KBM-7 (cell line): ENCODE measurements around the gene PSRC1.

Experiments used
- DNase-seq: peaks from one replicate; pipeline ENCODE4 v3.0.0-alpha.2; 2015
- in situ Hi-C: fragments of 300-500 bp; cut with MboI; formaldehyde crosslinking; loops from 2 replicates; pipeline ENCODE4 v1.14.3; 2020; ENCODE audit warnings: low sequenced_read_pairs, low pct_unique_long_range_greater_than_20kb, mixed read lengths

The PSRC1 gene

DNA sequence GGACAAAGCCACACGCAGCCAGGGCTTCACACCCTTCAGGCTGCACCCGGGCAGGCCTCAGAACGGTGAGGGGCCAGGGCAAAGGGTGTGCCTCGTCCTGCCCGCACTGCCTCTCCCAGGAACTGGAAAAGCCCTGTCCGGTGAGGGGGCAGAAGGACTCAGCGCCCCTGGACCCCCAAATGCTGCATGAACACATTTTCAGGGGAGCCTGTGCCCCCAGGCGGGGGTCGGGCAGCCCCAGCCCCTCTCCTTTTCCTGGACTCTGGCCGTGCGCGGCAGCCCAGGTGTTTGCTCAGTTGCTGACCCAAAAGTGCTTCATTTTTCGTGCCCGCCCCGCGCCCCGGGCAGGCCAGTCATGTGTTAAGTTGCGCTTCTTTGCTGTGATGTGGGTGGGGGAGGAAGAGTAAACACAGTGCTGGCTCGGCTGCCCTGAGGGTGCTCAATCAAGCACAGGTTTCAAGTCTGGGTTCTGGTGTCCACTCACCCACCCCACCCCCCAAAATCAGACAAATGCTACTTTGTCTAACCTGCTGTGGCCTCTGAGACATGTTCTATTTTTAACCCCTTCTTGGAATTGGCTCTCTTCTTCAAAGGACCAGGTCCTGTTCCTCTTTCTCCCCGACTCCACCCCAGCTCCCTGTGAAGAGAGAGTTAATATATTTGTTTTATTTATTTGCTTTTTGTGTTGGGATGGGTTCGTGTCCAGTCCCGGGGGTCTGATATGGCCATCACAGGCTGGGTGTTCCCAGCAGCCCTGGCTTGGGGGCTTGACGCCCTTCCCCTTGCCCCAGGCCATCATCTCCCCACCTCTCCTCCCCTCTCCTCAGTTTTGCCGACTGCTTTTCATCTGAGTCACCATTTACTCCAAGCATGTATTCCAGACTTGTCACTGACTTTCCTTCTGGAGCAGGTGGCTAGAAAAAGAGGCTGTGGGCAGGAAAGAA lies 8.1 kb downstream of the PSRC1 start:
- DNase-seq = peak; percentile 82
- in situ Hi-C loops = no loop called here

DNA sequence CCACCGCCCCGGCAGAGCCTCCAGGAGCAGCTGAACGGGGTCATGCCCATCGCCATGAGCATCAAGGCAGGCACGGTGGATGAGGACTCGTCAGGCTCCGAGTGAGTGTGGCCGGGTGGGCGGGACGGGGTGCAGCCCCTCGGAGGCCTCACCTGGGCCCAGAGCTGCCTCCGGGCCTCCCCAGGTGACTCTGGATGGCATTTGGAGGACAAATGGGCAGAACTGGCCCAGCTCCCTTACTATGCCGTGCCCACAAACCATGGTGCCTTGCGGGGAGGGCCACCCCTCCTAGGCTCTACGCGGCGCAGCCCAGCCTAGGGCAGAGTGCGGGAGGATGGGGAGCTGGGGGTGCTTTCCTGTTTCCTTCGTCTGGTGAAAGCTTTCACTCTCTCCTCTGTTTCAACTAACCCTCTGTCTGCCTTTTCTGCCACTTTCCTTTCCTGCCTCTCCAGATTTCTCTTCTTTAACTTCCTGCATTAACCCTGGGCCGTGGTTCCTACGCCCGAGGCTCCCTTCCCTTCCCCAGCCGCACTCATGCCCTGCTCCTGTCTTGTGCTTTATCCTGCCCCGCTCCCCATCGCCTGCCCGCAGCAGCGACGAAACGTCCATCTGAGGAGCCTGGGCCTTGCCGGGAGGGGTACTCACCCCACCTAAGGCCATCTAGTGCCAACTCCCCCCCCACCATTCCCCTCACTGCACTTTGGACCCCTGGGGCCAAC lies 9.2 kb downstream of the PSRC1 start:
- in situ Hi-C loops = no loop called here
- no peak for DNase-seq

DNA sequence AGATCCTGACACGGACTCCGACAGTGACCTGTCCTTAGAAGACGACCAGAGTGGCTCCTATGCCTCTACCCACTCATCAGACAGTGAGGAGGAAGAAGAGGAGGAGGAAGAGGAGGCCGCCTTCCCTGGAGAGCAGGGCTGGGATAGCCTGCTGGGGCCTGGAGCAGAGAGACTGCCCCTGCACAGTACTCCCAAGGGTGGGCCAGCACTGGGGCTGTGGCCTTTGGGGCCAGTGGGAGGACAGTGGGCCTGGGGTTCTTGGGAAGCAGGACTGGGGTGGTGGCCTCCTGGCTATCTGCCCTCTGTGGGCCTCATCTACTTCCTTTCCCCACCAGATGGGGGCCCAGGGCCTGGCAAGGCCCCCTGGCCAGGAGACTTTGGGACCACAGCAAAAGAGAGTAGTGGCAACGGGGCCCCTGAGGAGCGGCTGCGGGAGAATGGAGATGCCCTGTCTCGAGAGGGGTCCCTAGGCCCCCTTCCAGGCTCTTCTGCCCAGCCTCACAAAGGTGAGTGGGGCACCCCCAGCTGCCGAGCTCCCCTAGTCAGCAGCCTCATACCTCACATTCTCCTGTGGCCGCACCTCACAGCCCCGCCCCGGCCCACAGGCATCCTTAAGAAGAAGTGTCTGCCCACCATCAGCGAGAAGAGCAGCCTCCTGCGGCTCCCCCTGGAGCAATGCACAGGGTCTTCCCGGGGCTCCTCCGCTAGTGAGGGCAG lies 10.0 kb downstream of the PSRC1 start:
- DNase-seq = no peak
- in situ Hi-C loops = no loop called here

DNA sequence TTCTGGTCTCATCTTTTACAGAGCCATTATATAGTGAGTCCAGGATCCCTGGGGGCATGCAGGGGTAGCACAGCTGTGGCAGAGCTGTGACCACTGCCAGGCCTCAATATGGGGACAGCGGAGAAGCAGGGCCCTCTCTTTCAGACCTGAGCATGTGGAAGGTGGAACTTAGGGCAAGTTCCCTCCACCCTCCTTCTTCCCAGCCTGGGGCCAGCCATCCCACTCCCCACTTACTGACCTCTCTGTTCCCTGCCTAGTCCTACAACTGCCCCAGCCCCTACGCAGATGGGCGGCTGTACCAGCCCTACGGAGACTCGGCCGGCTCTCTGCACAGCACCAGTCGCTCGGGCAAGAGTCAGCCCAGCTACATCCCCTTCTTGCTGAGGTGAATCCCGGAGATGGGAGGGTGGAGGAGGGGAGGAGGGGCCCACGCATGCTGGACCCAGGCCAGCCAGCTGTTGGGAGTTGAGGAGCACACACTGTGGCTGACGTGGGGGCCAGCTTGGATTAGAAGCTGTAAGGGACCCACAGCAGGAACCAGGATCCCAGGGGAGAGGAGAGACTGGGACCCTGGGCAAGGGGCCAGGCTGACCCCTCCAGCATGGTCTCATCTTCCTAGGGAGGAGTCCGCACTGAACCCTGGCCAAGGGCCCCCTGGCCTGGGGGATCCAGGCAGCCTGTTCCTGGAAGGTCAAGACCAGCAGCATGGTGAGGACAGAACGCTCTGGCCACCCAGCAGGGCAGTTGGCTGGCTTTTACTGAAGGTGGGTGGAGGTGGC lies 10.7 kb downstream of the PSRC1 start:
- in situ Hi-C loops = no loop called here
- no peak for DNase-seq

DNA sequence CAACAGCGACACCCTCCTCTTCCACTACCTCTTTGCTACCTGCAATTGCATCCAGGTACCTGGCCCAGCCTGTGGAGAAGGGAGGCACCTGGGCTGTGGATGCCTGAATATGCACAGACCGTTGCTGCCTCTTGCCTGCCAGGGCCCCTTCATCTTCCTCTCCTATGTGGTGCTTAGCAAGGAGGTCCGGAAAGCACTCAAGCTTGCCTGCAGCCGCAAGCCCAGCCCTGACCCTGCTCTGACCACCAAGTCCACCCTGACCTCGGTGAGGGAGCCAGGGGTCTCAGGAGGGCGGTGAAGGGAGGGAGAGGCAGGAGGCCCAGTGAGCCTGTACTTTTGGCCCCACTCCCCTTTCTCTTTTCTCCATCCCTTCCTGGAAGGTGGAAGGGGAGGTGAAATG lies 11.5 kb downstream of the PSRC1 start:
- DNase-seq = no peak
- in situ Hi-C loops = no loop called here

DNA sequence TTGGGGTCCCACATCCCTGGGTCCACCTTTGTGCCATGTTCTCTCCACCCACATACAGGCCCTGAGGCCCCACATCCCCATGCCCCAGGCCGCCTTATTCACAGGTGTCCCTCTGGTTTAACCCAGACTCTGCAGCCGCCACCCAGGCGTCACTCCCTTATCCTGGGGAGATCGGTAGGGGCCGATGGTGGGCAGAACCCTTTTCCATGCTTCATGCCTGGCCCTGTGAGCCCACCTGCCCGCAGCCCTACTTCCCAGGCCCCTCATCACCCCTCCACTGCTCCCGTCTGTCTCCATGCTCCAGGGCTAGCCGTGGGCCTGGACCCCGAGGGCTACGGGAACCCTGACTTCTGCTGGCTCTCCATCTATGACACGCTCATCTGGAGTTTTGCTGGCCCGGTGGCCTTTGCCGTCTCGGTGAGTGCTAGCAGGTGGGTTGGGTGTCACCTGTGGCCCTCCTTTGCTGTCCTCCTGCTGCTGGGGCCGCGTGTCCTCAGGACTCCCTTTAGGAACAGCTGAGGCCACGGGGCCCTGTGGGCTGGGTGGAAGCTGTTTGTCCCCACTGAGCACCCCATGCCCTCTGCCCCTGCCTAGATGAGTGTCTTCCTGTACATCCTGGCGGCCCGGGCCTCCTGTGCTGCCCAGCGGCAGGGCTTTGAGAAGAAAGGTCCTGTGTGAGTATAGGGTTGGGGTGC lies 12.2 kb downstream of the PSRC1 start:
- DNase-seq = no peak
- in situ Hi-C loops = no loop called here

DNA sequence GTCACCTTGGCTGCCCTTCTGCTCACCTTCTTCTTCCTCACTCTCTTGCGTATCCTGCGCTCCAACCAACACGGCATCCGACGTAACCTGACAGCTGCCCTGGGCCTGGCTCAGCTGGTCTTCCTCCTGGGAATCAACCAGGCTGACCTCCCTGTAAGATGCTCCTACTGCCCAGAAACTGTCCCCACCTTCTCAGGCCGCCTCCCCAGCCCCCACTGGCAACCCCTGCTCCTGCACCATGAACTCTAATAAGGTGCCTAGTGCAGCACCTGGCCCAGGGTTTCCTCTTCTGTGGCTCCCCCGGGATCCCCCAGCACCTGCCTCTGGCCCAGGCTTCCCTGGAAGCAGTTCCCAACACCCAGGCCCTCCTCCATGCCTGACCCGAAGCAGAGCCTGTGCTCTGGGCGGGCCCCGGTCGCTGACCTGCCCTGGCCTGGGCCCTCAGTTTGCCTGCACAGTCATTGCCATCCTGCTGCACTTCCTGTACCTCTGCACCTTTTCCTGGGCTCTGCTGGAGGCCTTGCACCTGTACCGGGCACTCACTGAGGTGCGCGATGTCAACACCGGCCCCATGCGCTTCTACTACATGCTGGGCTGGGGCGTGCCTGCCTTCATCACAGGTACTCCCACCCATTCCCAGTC lies 12.8 kb downstream of the PSRC1 start:
- in situ Hi-C loops = loop anchor here (10.0 kb wide), 1 partner anchor 135 kb away; no protein-coding TSS in a partner anchor
- DNase-seq = no peak

DNA sequence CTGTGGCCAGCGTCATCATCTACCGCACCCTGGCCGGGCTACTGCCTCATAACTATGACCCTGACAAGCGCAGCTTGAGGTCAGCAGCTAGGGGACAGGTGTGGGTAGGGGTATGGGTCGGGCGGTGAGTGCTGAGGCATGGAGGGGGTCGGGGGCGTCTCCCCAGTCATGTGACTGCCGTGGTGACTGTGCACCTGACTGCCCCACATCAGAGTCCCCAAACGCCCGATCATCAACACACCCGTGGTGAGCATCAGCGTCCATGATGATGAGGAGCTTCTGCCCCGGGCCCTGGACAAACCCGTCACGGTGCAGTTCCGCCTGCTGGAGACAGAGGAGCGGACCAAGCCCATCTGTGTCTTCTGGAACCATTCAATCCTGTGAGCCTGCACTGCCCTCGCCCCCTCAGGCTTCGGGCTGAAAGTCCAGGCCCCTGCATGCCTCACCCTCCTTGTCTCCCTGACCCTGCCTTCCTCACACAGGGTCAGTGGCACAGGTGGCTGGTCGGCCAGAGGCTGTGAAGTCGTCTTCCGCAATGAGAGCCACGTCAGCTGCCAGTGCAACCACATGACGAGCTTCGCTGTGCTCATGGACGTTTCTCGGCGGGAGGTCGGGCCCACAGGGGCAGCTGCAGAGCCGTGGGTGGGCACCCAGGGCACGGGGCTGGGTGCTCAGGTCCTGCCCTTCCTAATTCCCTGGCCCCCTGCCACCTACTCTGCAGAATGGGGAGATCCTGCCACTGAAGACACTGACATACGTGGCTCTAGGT lies 13.5 kb downstream of the PSRC1 start:
- in situ Hi-C loops = loop anchor here (10.0 kb wide), 1 partner anchor 135 kb away; no protein-coding TSS in a partner anchor
- no peak for DNase-seq

DNA sequence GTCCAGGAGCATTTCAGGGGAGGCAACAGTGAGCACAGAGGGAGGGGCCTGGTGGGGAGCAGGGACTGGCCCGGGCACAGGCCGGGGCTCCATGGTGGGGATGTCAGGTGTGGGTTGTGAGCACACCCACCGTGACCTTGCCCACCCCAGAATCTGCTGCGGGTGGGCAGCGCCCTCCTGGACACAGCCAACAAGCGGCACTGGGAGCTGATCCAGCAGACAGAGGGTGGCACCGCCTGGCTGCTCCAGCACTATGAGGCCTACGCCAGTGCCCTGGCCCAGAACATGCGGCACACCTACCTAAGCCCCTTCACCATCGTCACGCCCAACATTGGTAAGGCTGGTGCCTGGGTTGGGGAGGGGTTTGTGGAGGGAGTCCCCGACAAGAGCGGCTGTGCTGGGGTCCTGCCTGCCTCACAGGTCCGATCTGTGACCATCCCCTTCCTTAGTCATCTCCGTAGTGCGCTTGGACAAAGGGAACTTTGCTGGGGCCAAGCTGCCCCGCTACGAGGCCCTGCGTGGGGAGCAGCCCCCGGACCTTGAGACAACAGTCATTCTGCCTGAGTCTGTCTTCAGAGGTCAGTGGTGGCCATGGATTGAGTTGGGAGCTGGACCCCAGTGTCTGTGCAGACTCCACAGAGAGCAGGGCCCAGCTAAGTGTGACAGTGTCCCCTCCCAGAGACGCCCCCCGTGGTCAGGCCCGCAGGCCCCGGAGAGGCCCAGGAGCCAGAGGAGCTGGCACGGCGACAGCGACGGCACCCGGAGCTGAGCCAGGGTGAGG lies 14.3 kb downstream of the PSRC1 start:
- in situ Hi-C loops = loop anchor here (10.0 kb wide), 1 partner anchor 136 kb away; no protein-coding TSS in a partner anchor
- DNase-seq = no peak

DNA sequence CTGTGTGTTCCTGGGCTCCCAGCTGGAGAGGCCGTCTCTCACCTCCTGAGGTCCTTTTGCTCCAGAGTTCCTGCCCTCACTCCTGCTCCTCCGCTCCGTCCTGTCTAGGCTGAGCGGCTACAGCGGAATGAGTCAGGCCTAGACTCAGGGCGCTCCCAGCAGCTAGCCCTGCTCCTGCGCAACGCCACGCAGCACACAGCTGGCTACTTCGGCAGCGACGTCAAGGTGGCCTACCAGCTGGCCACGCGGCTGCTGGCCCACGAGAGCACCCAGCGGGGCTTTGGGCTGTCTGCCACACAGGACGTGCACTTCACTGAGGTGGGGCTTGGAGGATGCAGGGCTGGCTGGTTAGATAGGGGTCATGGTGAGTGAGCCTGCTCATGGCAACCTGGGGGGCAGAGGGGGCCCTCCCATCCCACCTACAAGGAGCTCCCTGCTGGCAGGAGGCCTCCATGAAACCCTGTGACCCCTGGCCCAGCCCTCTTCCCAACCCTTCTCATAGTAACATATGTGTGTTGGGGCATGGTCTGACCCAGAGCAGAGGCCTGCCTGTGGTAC lies 15.1 kb downstream of the PSRC1 start:
- in situ Hi-C loops = loop anchor here (10.0 kb wide), 1 partner anchor 137 kb away; no protein-coding TSS in a partner anchor
- no peak for DNase-seq

DNA sequence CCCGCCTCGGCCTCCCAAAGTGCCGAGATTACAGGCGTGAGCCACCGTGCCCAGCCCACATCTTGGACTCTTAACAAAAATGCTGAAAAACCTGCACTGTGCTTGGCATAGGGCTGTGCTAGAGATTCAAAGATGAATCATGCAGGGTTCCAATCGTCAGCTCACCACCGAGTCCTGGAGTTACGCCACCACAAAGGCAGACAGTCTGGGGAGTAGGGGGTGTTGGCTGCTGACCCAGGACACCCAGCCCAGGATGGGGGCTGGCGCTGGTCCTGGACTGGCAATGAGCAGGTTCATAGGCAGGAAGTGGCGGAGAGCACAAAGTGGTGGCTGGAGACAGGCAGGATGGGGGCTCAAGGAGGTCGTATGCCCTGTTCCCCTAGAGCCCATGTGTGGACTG lies 16.0 kb downstream of the PSRC1 start:
- DNase-seq = no peak
- in situ Hi-C loops = loop anchor here (10.0 kb wide), 1 partner anchor 138 kb away; no protein-coding TSS in a partner anchor

DNA sequence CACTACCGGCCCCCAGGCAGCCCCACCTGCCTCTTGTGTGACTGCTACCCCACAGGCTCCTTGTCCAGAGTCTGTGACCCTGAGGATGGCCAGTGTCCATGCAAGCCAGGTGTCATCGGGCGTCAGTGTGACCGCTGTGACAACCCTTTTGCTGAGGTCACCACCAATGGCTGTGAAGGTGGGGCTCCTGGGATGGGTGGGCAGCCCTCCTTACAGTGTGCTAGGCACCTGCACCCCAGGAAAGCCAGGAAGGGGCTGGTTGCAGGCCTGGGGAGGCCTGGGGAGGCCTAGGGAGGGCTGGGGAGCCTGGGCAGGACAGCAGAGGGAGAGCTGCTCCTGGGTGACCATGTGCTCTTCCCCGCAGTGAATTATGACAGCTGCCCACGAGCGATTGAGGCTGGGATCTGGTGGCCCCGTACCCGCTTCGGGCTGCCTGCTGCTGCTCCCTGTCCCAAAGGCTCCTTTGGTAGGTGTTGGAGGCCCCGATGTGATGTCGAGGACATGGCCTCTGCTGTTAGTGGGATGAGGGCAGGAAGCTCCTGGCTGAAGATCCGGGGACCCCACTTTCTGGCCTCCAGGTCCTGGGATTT lies 17.1 kb downstream of the PSRC1 start:
- in situ Hi-C loops = loop anchor here (10.0 kb wide), 1 partner anchor 139 kb away; no protein-coding TSS in a partner anchor
- no peak for DNase-seq

DNA sequence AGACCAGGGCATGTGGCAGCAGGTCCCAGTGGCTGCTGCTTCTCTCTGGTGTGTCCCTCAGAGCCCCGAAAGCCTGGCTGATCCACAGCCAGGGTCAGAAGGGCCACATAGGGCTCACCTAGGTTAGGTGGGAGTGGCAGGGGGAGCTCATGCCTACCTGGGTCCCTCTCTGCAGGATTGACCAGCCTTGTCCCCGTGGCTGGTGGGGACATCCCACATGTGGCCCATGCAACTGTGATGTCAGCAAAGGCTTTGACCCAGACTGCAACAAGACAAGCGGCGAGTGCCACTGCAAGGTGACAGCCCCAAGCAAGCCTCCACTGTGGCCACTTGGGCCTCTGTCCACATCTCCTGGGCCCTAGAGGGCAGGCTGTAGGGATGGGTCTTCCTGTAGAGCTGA lies 17.9 kb downstream of the PSRC1 start:
- in situ Hi-C loops = loop anchor here (10.0 kb wide), 1 partner anchor 140 kb away; no protein-coding TSS in a partner anchor
- DNase-seq = no peak

DNA sequence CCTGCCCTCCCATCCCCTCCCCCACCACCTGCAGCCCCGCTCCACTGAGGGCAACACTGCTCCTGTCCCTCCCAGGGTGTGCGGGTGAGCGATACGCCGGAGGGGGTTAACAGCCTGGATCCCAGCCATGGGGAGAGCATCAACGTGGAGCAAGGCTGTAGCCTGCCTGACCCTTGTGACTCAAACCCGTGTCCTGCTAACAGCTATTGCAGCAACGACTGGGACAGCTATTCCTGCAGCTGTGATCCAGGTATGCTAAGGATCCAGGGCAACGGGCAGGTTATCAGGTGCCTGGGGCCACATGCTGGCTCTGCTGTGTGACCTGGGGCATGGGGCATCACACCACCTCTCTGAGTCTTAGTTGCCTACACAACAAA lies 18.6 kb downstream of the PSRC1 start:
- in situ Hi-C loops = loop anchor here (10.0 kb wide), 1 partner anchor 140 kb away; no protein-coding TSS in a partner anchor
- DNase-seq = no peak

DNA sequence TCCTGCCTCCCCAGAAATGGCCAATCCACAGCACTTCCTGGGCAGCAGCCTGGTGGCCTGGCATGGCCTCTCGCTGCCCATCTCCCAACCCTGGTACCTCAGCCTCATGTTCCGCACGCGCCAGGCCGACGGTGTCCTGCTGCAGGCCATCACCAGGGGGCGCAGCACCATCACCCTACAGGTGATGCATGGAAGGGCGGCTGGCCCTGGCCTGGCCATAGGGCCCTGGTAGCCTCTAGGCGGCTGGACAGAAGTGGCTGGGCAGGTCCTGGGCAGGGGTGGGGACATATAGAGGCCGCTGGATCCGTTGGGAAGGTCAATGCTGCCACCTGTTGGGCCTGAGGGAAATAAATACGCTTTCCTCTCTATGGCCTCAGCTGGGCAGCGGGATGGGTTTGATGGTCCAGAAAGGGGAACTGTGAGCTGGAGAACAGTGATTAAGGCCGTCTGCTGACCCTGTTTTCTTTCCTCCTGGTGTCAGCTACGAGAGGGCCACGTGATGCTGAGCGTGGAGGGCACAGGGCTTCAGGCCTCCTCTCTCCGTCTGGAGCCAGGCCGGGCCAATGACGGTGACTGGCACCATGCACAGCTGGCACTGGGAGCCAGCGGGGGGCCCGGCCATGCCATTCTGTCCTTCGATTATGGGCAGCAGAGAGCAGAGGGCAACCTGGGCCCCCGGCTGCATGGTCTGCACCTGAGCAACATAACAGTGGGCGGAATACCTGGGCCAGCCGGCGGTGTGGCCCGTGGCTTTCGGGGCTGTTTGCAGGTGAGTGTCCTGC lies 19.2 kb downstream of the PSRC1 start:
- peak; percentile 69 for DNase-seq
- in situ Hi-C loops = loop anchor here (10.0 kb wide), 1 partner anchor 141 kb away; no protein-coding TSS in a partner anchor
